Adipose tissue (tissue), 3 donors: ENCODE results near the gene RFC2. TPM values are rescaled to one million over a fixed set of nuclear protein-coding genes. Genes with fewer than 3 reads are reported as not detected.

Experiments
- H3K27ac ChIP-seq: one replicate; pipeline ENCODE4 v1.5.1; 2013; ENCODE audit warnings: low read depth, low read length
- WGBS, 3 donors: extraction: QIAGEN DNeasy Blood & Tissue Kit; methylation state at CpG; one replicate each; pipeline ENCODE4 v1.1.7; 2013; 5-methylcytosine and 5-hydroxymethylcytosine counted together
- polyA plus RNA-seq, 3 donors: library from polyadenylated mRNA; stranded (reverse); fragments of 200-250 nt; gene quantifications; one replicate each; pipeline ENCODE4 v1.2.3, GENCODE V29; 2013
- donor health status: healthy with polysubstance abuse.
- donor health status: Bipolar disorder and iron deficiency.
- donor health status: healthy.

The RFC2 gene
- 10 to 100 TPM; 13.6 to 17.8 (median 14.8) TPM for polyA plus RNA-seq

GRCh38 chr7:74254129-74254857 lies at the start of gene RFC2:
TSS of gene RFC2 (minus strand) at chr7:74254399. CDS start at chr7:74254383, 16 bp downstream.
- 0 to 1% (median 1%) methylated on average over 69 to 75 of the region's 75 CpGs for WGBS, 3 donors

DNA sequence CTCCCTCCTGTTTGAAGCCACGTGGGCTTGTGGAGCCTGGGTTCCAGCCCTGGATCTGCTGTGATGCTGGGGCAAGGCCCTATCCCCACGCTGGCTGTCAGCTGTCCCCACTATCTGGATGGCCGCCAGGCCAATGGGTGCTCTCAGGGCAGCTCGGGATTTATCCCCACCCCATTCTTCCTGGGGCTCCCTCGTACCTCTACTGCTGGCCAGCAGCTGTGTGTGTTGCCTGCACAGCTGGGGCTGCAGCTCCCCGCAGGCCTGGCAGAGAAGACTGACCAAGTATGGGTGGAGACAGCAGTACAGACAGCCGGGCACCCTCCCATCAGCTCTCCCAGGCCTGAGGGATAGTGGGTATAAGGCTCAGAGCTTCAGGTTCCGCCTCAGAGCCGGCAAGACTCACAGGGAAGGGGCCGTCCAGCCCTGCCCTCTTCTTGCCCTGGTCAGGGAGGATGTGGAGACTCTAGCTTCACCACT lies 48.6 kb upstream of the RFC2 start:
- WGBS, 3 donors: 57 to 70% (median 59%) methylated on average over 10 of the region's 10 CpGs
- H3K27ac ChIP-seq: no peak overlapping the region

More at GRCh38 chr7:74254129-74254857, at the start of gene RFC2:
- H3K27ac ChIP-seq: peak within 1 kb of the TSS; percentile 29

- WGBS, 3 donors: 87 to 90% (median 87%) methylated on average over 4 of the region's 4 CpGs
- no peak overlapping the region for H3K27ac ChIP-seq
These were observed 46.7 kb upstream of the RFC2 start for GRCh38 chr7:74300926-74301325.

GRCh38 chr7:74299401-74299800 lies 45.2 kb upstream of the RFC2 start:
- WGBS, 3 donors: 92 to 96% (median 94%) methylated on average over 6 to 8 of the region's 8 CpGs
- H3K27ac ChIP-seq: no peak overlapping the region

DNA sequence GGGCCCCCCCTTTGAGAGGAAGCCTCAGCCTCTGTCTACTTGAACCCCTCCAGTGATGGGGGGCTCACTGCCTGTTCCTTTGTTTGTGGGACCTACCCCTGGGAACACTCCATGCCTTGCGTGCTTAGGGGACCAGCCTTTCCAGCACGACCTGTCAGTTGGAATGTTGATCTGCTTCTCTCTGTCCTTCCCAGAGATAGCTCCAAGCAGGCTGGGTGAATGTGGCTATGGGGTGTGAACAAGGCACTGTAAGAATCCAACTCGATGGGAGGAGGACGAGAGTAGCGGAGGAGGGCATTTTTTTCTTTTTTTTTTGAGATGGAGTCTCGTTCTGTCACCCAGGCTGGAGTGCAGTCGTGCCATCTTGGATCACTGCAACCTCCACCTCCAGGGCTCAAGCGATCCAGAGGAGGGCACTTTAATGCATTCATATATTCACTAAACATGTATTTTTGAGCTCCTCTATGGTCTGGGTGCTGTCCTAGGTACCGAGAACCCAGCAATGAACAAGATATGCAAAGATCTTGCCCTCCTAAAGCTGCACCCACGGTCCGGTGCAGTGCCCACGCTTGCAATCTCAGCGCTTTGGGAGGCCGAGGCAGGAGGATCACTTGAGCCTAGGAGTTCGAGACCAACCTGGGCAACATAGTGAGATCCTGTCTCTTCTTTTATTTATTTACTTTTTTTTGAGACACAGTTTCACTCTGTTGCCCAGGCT lies 43.5 kb upstream of the RFC2 start:
- 92 to 95% (median 94%) methylated on average over 15 of the region's 15 CpGs for WGBS, 3 donors
- no peak overlapping the region for H3K27ac ChIP-seq

DNA sequence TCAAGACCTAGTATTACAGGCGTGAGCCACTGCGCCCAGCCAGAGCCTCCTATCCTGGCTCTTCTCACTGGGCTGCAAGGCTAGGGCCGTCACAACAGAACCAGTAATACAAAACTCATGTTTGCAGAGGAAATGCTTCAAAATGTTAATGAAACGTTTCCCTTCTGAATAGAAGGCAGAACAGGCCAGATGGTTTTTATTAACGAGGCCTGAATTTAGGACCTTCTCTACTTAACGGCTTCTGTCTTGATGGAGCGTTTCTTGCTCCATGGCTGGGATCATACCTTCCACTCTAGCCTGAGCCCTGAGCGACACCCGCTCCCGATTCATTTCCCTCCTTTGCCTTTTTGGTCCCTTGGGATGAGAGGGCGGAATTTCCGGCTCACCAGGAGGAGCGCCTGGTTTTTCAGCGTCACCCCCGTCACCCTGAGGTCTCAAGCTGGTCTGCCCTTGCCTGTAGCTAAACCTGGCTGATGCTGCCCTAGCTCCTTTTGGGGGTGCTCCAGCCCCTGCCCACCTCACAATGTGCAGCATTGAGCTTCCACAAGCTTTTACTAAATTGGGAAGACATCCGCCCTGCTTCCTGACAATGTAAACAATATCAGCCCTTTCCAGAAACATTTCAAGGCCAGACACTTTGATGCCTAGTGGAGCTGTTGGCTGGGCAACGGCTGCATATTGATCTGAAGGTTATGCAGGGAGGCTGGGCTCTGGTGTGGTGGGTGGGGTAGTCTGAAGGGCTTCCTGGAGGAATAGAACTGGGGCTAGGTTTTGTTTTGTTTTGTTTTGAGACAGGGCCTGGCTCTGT lies 40.2 kb upstream of the RFC2 start:
- 22 to 60% (median 43%) methylated on average over 17 of the region's 17 CpGs for WGBS, 3 donors

DNA sequence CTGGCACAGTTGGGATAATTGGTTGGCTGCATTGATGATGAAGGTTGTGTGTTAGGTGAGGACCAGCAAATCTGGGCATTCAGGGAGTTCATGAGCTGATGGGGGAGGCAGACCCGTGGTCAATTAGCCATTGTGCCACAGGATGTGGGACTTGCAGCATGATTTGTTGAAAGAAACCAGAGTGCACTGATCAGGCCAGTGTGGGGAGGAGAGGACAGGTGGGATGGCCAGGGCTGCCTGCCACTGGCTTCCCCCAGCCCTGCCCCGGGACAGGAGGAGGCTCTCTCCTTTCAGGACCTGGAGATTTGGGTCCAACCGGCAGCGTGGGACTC lies 39.3 kb upstream of the RFC2 start:
- 60 to 73% (median 70%) methylated on average over 4 of the region's 4 CpGs for WGBS, 3 donors
- no peak overlapping the region for H3K27ac ChIP-seq

More for the DNA sequence above, 40.2 kb upstream of the RFC2 start:
- H3K27ac ChIP-seq: no peak overlapping the region

DNA sequence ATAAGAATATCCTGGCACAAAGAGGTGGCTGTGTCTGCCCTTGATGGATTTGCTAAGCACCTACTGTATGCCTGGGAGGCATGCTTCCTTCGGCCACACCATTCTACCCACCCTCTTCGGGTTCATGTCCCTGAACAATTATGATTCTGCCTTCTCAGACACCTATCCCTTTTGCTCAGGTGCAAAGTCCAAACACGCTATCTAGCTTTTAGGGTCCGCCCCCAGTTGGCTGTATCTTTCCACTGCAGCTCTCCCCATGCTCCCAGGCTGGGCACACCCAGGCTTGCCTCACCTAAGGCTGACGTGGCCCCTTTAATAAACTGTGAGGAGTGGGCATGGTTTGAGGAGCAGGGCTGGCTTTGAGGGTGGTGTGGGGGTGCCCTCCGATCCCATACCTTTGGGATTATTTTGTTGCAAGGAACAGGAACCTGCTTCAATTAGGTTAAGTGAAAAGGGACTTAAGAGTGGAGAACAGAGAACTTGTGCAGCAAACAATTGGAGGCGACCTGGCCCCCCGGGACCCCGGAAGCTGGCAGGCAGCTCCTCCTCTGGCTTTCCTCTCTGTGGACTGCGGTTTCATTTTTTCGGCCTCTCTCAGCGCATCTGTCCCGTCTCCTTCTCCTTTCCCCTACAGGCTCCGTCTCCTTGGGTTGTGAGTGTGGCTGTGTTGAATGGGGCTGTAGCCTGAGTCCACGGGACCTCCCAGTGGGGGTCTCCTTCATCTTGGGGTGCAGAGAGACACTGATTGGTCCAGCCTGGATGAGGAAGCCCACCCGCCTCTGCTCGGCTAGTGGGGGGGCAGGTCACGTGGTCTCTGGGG lies 38.8 kb upstream of the RFC2 start:
- WGBS, 3 donors: 31 to 79% (median 66%) methylated on average over 17 to 18 of the region's 18 CpGs

GRCh38 chr7:74291535-74291934 lies 37.3 kb upstream of the RFC2 start:
- H3K27ac ChIP-seq: no peak overlapping the region
- WGBS, 3 donors: 67 to 85% (median 80%) methylated on average over 5 of the region's 5 CpGs

More for the DNA sequence above, 38.8 kb upstream of the RFC2 start:
- no peak overlapping the region for H3K27ac ChIP-seq

- H3K27ac ChIP-seq: no peak overlapping the region
- 30 to 70% (median 68%) methylated on average over 10 of the region's 10 CpGs for WGBS, 3 donors
These were observed 36.8 kb upstream of the RFC2 start for GRCh38 chr7:74290981-74291441.

DNA sequence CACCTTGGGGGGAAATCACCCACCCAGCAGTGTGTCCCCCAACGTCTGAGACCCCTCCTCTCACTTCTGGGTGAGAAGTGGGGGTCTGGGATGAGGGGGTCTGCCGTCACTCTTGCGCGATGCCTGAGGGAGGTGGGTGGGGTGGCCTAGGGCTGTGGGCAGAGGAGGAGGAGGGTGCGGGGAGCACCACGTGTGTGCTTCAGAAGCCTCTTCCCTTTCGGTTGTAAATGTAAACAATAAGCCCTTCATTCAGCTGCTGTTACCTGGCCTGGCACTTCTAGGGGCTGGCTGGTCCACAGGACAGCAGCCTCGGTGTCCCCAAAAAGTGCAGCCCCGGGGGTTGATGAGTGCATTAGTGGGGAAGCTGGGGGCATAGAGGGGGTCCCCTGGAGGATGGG lies 36.4 kb upstream of the RFC2 start:
- WGBS, 3 donors: 11 to 19% (median 12%) methylated on average over 8 to 9 of the region's 9 CpGs
- H3K27ac ChIP-seq: no peak overlapping the region

DNA sequence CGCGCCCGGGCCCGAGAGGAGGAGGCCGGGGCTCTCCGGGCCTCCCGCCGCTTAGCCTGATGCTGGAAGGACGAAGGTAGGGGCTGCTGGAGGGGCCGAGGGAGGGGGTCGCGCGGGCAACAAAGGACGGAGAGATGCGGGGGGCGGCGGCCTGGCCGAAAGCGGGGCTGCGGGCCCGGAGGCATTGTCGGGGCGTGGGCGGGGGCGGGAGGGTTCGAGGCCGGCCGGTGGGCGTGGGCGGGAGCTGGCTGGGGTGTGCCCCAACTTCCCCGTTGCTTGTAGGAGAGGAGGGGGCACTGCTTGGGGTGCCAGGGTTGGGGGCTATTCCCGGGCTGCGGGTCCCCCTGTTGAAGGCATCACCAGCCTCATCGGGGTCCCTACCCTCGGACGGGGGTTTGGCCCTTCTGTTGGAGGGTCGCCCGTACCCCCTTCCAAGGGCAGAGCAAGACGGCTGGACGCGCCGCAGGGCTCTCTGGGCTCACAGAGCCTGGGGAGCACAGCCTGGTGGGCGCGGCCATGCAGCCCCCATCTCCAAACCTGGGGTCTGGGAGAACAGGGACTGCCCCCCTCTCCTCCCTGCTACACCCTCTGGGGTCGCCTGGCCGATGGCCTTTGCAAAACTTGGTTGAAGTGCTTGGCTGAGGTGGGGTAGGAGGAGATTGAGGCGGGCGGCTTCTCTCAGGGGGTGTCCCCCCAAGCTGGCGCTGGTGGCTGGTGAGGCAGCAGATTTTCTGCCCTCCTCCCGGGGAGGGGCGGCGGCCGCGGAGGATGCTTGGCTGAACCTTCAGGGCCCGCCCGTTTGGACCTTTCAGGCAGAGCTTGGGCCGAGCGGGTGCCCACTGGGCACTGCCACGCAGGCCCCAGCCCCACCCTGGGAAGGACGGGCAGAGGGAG lies 35.7 kb upstream of the RFC2 start:
- no peak overlapping the region for H3K27ac ChIP-seq
- WGBS, 3 donors: 1 to 2% (median 1%) methylated on average over 36 to 60 of the region's 60 CpGs

DNA sequence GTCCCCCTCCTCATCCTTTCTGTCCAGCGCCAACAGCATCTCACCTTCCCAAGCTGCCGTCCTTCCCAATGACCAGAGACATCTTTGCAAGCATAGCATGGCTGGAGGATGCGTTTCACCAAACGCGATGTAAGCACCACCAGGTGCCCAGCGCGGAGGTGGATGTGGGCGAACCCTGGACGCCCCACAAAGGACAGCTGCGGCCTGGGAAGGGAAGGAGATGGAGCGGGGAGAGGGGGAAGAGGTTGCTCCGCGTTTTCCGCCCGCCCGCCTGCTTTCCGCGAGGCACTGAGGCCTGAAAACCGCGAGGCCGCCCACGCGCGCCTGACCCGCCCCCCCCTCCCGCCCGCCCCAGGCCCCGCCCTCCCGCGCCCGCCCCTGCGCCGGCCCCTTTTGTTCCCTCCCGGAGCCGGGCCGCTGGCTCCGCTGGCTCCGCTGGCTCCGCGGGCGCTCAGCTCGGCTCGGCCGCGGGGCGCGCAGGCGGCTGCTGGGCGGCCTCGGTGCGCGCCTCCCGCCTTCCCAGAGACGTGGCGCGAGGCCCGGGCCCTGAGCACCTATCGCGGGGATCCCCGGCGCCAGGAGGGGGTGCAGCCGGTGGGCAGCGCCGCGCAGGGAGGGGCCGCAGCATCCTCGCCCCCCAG lies 34.9 kb upstream of the RFC2 start, which contains the start of gene CLIP2:
TSS of gene CLIP2 (plus strand) at position 390 of the 641 bp plus-strand sequence. CDS start 28,140 bp downstream, outside the sequence.
- no peak within 1 kb of the TSS for H3K27ac ChIP-seq
- WGBS, 3 donors: 1% methylated on average over 29 to 58 of the region's 67 CpGs

DNA sequence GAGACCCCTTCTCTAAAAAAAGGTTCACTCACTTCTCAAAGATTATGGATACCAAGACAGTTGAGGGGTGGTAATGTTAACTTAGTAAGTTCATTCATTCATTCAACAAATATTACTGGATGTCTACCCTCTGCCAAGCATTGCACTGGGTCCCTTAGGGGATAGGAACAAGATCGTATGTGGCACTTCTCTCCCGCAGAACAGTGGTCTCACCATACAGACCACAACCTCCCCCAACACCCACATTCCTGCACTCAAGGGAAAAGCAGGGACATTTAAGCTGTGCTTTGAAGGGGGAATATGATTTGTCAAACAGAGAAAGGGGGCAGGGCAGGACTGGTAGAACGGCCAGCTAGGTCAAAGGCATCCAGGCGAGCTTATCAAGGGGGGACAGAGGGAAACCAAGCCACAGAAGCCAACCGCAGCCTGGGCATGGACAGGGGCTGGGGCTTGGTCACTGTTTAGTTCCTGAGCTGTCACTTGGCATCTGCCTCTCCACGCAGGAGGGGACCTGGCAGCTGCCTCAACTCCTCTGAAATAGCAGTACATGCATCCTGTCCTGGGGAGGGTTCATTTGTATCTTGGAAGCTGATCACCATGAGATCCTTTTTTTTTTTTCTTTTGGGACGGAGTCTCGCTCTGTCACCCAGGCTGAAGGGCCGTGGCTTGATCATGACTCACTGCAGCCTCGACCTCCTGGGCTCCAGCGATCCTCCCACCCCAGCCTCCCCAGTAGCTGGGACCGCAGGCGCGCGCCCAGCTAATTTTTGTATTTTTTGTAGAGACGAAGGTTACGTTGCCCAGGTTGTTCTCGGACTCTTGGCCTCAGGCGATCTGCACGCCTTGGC lies 34.1 kb upstream of the RFC2 start:
- no peak overlapping the region for H3K27ac ChIP-seq
- 35 to 64% (median 35%) methylated on average over 19 to 20 of the region's 20 CpGs for WGBS, 3 donors

DNA sequence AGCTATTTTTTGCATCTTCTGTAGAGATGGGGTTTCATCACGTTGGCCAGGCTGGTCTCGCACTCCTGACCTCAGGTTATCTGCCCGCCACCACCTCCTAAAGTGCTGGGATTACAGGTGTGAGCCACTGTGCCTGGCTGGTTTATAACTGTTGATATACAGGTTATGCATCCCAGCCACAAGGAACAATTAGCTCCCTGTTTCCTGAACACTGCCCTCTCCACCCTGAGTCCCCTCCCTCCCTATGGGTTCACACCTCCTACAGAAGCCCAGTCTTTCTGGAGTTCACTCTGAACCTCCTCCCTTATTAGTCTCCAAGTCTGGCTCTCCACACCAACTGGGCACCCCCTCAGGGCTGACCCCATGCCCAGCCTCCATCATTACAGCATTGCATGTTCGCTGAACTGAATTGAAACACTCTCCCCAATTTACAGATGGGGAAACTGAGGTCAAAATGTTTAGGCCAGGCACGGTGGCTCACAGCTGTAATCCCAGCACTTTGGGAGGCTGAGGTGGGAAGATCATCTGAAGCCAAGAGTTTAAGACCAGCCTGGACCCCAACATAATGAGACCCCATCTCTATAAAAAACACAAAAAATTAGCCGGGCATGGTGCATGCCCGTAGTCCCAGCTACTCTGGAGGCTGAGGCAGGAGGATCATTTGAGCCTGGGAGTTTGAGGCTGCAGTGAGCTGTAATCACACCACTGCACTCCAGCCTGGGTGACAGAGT lies 33.3 kb upstream of the RFC2 start:
- 71 to 87% (median 86%) methylated on average over 7 of the region's 7 CpGs for WGBS, 3 donors
- H3K27ac ChIP-seq: no peak overlapping the region
